Endodermal cell (in vitro differentiated cells): ENCODE measurements around the gene PPP1CA. TPM values are rescaled to one million over a fixed set of nuclear protein-coding genes. Genes with fewer than 3 reads are reported as not detected.
A peak's percentile ranks its signal among the peaks of the same experiment; 100 is the strongest.

Source experiments
- DNase-seq: peaks from one replicate; pipeline ENCODE4 v3.0.0-alpha.2; 2017
- H3K27ac ChIP-seq: 2 replicates; pipeline ENCODE4 v1.5.1; 2013; ENCODE audit warnings: mild to moderate bottlenecking, low read depth, low read length, moderate library complexity
- H3K27me3 ChIP-seq: 2 replicates; pipeline ENCODE4 v1.6.1; 2013; ENCODE audit warnings: mild to moderate bottlenecking, low read length, moderate library complexity; ENCODE audit not compliant: insufficient read depth, control insufficient read depth, poor library complexity, severe bottlenecking
- H3K36me3 ChIP-seq: 2 replicates; pipeline ENCODE4 v1.7.0; 2013; ENCODE audit warnings: mild to moderate bottlenecking, low read length, moderate library complexity; ENCODE audit not compliant: control insufficient read depth, insufficient read depth
- H3K4me1 ChIP-seq: one replicate; pipeline ENCODE4 v1.7.0; 2013; ENCODE audit warnings: low read length; ENCODE audit not compliant: control insufficient read depth, insufficient read depth
- H3K4me3 ChIP-seq: 2 replicates; pipeline ENCODE4 v1.5.1; 2013; ENCODE audit warnings: mild to moderate bottlenecking, low read length, moderate library complexity
- H3K9ac ChIP-seq: 2 replicates; pipeline ENCODE4 v1.6.1; 2013; ENCODE audit warnings: mild to moderate bottlenecking, low read length, moderate library complexity; ENCODE audit not compliant: poor library complexity, severe bottlenecking; ENCODE audit errors: extremely low read depth
- H3K9me3 ChIP-seq: 2 replicates; pipeline ENCODE4 v1.6.1; 2013; ENCODE audit warnings: mild to moderate bottlenecking, low read length, moderate library complexity; ENCODE audit not compliant: control insufficient read depth
- H3K27ac Mint-ChIP-seq: 2 replicates; pipeline ENCODE4 v1.8.0; 2020; ENCODE audit warnings: mixed read lengths
- H3K27me3 Mint-ChIP-seq: 2 replicates; pipeline ENCODE4 v1.8.0; 2021; ENCODE audit warnings: mild to moderate bottlenecking, mixed read lengths; ENCODE audit not compliant: insufficient read depth
- H3K36me3 Mint-ChIP-seq: 2 replicates; pipeline ENCODE4 v1.8.0; 2020; ENCODE audit warnings: low read depth, mixed read lengths
- H3K4me1 Mint-ChIP-seq: 2 replicates; pipeline ENCODE4 v1.8.0; 2020; ENCODE audit warnings: mixed read lengths
- H3K4me3 Mint-ChIP-seq: 2 replicates; pipeline ENCODE4 v1.8.0; 2020; ENCODE audit warnings: mild to moderate bottlenecking, moderate library complexity, mixed read lengths
- H3K9me3 Mint-ChIP-seq: 2 replicates; pipeline ENCODE4 v1.8.0; 2020; ENCODE audit warnings: mild to moderate bottlenecking, mixed read lengths
- WGBS, 2 experiments: methylation state at CpG; one replicate each; pipeline versions ENCODE4 v1.1.5 to v1.1.7; 2013; ENCODE audit warnings: missing lambda C conversion rate in 2 of 2, mixed read lengths in 1 of 2; ENCODE audit not compliant: insufficient coverage in 1 of 2, insufficient read length in 1 of 2; 5-methylcytosine and 5-hydroxymethylcytosine counted together
- total RNA-seq, 2 donors: library from RNA; stranded (reverse); fragmentation: NEBNext Ultra II Directional in 1 of 2; extraction: Animal tissue kit (Norgen Biotek cat#: 25700) in 1 of 2; gene quantifications; 2 replicates in 1 of 2; 3 replicates in 1 of 2; pipeline ENCODE4 v1.2.1, GENCODE V29; 2021
- TF ChIP-seq, protein P1 (sequence below): fragments of 200-600 bp; sonication (generic); conservative IDR thresholded peaks from 2 replicates; pipeline ENCODE4 v1.5.0; 2021; ENCODE audit warnings: antibody characterized with exemption, mild to moderate bottlenecking

PPP1CA gene
- total RNA-seq, 2 donors from 2014 or later = 182 to 212 TPM

DNA sequence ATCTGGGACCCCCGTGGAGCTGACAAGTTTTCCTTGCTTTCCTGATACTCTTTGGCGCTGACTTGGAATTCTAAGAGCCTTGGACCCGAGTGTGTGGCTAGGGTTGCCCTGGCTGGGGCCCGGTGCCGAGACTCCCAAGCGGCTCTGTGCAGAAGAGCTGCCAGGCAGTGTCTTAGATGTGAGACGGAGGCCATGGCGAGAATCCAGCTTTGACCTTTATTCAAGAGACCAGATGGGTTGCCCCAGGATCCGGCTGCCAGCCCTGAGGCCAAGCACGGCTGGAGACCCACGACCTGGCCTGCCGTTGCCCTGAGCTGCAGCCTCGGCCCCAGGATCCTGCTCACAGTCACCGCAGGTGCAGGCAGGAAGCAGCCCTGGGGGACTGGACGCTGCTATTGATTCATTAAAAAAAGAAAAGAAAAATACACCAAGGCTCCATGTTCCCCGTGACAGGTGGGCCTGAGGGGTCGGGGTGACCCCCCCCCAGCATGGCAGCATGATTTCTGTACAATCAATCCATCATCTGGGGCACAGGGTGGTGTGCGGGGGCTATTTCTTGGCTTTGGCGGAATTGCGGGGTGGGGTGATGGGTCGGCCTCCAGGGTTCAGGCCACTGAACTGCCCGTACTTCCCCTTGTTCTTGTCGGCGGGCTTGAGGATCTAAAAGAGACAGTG, 3.5 kb downstream of the PPP1CA start:
- Histone ChIP-seq H3K9me3 (no peaks in the 10 kb centered on the region), H3K4me1 (peaks cover 10% of the 10 kb centered on the region), H3K27me3 (no peaks in the 10 kb centered on the region), H3K9ac (no peak overlapping the region), H3K4me3 (no peak overlapping the region), H3K27ac (no peak overlapping the region), H3K36me3 (peaks cover 40% of the 10 kb centered on the region)
- no peaks in the 10 kb centered on the region for H3K9me3 Mint-ChIP-seq
- H3K27ac Mint-ChIP-seq = no peak overlapping the region
- no peak overlapping the region for H3K4me3 Mint-ChIP-seq
- H3K4me1 Mint-ChIP-seq = peaks cover 12% of the 10 kb centered on the region
- peaks cover 41% of the 10 kb centered on the region for H3K36me3 Mint-ChIP-seq
- no peaks in the 10 kb centered on the region for H3K27me3 Mint-ChIP-seq
- WGBS, 2 experiments = 94 to 96% methylated on average over 19 to 24 of the region's 24 CpGs
- TF ChIP-seq, protein P1, sequence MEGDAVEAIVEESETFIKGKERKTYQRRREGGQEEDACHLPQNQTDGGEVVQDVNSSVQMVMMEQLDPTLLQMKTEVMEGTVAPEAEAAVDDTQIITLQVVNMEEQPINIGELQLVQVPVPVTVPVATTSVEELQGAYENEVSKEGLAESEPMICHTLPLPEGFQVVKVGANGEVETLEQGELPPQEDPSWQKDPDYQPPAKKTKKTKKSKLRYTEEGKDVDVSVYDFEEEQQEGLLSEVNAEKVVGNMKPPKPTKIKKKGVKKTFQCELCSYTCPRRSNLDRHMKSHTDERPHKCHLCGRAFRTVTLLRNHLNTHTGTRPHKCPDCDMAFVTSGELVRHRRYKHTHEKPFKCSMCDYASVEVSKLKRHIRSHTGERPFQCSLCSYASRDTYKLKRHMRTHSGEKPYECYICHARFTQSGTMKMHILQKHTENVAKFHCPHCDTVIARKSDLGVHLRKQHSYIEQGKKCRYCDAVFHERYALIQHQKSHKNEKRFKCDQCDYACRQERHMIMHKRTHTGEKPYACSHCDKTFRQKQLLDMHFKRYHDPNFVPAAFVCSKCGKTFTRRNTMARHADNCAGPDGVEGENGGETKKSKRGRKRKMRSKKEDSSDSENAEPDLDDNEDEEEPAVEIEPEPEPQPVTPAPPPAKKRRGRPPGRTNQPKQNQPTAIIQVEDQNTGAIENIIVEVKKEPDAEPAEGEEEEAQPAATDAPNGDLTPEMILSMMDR = no peak
- no peak for DNase-seq

DNA sequence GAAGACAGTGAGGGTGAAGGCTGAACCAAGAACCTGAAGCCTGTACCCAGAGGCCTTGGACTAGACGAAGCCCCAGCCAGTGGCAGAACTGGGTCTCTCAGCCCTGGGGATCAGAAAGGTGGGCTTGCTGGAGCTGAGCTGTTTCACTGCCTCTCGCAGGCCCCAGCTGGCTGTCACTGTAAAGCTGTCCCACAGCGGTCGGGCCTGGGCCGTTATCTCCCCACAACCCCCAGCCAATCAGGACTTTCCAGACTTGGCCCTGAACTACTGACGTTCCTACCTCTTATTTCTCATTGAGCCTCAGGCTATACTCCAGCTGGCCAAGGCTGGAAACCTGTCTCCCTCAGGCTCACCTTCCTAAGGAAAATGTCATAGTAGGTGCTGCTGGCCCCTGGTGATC, 4.1 kb downstream of the PPP1CA start:
- H3K27me3 ChIP-seq = no peaks in the 10 kb centered on the region
- TF ChIP-seq, protein P1 = no peak
- peaks cover 40% of the 10 kb centered on the region for H3K36me3 ChIP-seq
- no peaks in the 10 kb centered on the region for H3K9me3 Mint-ChIP-seq
- peaks cover 10% of the 10 kb centered on the region for H3K4me1 ChIP-seq
- no peak overlapping the region for H3K4me3 Mint-ChIP-seq
- H3K27me3 Mint-ChIP-seq = no peaks in the 10 kb centered on the region
- H3K27ac ChIP-seq = no peak overlapping the region
- H3K4me1 Mint-ChIP-seq = peaks cover 14% of the 10 kb centered on the region
- H3K27ac Mint-ChIP-seq = no peak overlapping the region
- H3K4me3 ChIP-seq = no peak overlapping the region
- DNase-seq = no peak
- peaks cover 43% of the 10 kb centered on the region for H3K36me3 Mint-ChIP-seq
- no peak overlapping the region for H3K9ac ChIP-seq
- H3K9me3 ChIP-seq = no peaks in the 10 kb centered on the region
- WGBS, 2 experiments = 93 to 96% methylated on average over 5 to 6 of the region's 6 CpGs

GRCh38 chr11:67396587-67397389, 4.9 kb downstream of the PPP1CA start:
- Histone ChIP-seq H3K27ac (no peak overlapping the region), H3K9ac (no peak overlapping the region), H3K4me1 (peaks cover 10% of the 10 kb centered on the region), H3K27me3 (no peaks in the 10 kb centered on the region), H3K36me3 (peaks cover 40% of the 10 kb centered on the region), H3K9me3 (no peaks in the 10 kb centered on the region), H3K4me3 (no peak overlapping the region)
- H3K9me3 Mint-ChIP-seq = no peaks in the 10 kb centered on the region
- DNase-seq = peak; percentile 74
- 78 to 82% methylated on average over 3 to 11 of the region's 13 CpGs for WGBS, 2 experiments
- H3K4me1 Mint-ChIP-seq = peaks cover 18% of the 10 kb centered on the region
- H3K27ac Mint-ChIP-seq = peak overlapping the region; percentile 64
- H3K27me3 Mint-ChIP-seq = no peaks in the 10 kb centered on the region
- peaks cover 43% of the 10 kb centered on the region for H3K36me3 Mint-ChIP-seq
- H3K4me3 Mint-ChIP-seq = no peak overlapping the region
- TF ChIP-seq, protein P1 = no peak
